NAMALWA (cell line): ENCODE data around the gene SH2D6.

Source experiments
- DNase-seq: peaks from one replicate; pipeline ENCODE4 v3.0.0-alpha.2; 2015; ENCODE audit warnings: low spot score

Gene SH2D6

DNA sequence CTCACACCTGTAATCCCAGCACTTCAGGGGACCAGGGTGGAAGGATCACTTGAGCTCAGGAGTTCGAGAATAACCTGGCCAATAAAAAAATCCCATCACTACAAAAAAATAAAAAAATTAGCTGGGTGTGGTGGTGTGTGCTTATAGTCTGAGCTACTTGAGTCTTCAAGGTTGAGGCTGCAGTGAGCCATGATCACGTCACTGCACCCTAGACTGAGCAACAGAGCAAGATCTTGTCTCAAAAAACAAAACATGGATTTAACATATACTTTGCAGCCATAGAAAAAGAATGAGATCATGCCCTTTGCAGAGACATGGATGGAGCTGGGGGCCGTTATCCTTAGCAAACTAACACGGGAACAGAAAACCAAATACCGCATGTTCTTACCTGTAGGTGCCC lies 22.2 kb downstream of the SH2D6 start:
- DNase-seq = no peak

DNA sequence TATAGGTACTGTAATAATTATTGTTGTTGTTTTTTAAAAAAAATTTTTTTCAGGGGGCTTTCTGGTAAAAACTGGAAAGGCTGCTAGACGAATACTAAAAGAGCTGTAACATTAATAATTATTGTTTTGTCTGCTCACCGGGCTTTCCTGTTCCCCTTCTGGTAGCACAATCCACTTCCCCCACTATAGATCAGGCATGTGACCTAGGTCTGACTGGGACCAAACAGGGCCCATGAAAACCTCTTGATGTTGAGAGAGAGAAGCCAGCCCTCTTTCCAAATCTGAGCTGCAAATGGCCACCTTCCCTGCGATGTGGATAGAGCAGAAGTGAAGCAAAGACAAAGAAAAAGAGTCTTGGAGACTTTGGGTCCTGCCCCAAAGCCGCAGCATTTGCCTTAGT lies 23.4 kb downstream of the SH2D6 start:
- DNase-seq = no peak

DNA sequence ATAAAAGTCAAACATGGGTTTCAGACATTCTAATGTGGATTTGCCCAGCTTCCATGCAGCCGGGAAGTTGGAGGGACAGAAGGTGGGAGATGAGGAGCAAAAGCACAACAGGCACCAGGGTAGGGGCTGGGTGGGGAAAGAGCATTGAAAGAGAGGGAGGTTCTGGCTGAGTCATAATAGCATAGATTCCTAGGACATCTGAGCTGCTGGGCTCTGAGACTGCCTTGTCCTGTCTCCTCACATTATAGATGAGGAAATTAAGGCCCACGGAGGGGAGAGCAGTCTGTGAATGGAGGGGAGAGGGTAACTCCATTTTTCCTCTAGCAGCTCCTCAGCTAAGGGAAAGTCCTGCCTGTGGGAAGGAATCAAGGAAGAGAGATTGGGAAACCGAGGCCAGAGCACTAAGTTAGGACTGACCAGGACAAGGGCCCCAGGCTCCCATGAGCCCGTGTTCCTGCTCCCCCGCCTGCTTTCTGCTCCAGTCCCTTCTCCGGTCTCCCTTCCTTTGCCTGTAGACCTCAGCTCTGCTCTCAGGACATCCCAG lies 26.2 kb downstream of the SH2D6 start:
- DNase-seq = no peak

DNA sequence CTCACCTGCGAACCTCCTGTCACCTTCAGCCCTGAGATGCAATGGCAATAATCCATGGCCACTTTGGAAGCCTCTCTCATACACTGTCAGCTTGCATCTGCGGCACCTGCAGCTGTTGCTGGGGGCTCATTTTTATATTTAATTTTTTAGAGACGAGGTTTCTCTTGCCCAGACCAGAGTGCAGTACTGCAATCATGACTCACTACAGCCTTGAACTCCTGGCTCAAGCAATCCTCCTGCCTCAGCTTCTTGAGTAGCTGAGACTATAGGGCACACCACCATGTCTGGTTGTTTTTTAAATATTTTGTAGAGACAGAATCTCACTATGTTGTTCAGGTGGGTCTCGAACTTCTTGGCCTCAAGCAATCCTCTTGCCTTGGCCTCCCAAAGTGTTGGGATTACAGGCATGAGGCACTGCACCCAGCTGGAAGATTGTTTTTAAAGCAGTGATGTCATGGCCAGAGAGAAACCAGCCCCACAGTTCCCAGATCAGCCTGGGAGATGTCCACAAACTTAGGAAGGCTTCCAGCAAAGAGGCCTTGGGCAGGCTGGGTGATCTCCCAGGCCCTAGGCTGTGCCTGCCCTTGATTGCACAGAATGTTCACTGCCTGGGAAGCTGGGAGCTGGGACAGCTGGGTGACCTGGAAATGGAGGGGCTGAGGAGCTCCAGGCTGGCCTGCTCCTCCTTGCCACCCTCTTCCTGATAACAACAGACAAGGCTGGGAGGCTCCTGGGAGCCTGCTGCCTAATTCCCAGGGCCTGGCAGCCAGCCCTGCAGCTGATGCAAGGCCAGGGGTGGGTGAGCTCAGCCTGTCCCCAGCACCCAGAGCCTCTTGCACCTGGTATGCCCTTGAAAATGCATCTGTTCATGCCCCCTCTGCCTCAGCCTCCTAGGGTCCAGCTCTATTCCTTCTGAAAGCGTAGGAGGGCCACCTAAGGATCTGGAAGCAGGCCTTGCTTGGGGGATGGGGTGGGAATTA lies 27.1 kb downstream of the SH2D6 start:
- no peak for DNase-seq

DNA sequence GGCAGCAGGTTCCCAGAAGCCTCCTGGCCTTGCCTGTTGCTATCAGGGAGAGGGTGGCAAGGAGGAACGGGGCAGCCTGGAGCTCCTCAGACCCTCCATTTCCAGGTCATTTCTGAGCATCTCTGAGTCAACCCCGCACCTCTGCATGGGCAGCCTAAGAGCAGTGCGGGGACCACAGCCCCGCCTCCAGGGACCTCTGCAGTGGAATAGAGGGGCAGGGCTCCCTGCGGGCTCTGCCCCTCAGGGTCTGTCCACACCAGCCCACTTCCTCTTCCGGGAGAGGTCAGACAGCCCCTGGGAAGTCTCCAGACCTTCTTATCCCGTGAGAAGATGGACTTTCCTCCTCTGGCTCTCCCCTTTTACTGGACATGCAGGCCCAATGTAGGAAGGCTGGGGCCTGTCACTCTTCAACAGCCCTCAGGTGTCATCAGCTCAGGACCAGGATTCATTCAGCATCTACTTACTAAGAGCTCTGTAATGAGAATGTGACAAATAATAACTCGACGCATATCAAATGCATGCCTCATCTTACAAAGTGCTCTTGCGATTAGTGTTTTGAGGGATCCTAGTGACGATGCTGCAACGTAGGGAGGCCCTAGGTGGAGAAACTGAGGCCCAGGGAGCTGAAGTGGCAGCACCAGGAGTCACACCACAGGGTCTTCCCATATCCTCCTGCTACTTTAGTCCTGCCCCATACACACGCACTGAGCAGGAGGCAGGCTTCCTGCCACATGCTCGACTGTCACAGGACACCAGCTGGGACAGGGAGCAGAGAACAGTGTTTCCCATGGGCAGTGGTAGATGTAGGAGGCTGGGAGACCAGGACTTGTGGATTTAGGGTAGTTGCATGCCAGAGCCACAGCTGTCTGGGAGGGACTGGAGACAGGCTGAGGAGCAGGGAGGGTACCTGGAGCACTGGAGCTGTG lies 28.0 kb downstream of the SH2D6 start:
- no peak for DNase-seq

DNA sequence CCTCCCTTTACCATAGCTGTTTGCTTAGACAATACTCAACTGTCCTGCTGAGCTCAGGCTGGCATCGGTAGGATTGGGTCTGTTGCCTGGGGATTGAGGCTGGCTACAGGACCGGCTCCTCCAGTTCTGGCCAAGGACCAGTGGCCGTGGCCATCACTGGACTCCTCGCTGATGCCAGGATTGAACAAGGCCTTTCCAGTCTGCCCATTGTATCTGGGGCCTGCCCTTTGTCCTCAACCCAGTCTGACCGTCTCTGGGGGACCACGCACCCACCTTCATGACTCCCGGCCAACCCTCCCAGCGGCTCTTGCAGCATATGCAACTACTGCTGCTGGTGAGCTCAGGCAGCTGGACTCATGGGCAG lies 28.7 kb downstream of the SH2D6 start:
- DNase-seq = no peak

DNA sequence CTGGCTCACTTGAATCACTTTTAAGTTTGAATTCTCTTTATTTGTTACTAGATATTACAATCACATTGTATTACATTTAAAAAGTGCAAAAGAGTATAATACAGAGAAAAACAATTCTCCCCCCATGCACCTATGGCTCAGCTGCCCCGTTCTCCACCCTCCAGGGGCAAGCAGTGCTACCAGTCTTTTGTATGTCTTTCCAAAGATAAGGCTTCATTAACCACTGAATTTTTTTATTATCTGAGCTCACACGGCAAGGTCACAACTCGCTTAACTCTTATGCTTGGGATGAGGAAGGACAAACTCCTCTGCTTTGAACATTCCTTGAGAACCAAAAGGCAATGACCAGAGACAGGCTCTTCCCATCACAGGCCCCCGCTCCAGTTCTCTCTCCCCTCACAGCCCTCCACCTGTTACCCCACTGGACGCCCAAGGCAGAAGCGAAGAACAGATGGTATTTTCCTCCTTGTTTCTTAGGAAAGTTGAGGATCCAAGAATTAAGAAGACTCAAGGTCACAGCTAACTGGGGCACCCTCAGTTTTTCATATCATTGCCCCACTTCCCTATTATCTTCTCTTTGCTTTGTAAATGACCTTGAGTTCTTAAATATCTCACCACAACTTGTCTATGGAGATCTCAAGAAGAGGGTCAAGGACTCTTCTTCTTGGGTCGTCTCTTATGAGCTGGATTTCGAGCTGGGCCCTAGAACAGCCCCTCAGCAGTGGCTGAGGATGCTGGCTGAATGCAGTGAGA lies 30.1 kb downstream of the SH2D6 start:
- DNase-seq = no peak

DNA sequence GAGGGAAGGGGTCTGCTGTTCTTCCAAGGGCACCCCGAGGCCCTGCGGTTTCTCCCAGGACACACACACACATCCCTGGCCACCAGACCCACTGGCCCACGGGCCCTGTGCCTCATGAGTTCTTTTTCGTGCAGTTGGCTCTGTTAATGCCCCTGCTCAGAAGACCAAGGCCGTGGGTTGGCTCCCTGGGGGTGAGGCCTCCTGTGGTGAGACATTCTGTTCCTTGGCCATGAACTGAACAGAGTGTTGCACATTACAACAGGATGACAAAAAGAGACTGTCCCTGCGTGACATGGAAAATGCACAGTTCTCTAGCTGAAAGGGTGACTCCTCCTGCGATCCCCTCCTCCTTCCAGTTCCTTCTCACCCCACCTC lies 30.7 kb downstream of the SH2D6 start:
- no peak for DNase-seq

DNA sequence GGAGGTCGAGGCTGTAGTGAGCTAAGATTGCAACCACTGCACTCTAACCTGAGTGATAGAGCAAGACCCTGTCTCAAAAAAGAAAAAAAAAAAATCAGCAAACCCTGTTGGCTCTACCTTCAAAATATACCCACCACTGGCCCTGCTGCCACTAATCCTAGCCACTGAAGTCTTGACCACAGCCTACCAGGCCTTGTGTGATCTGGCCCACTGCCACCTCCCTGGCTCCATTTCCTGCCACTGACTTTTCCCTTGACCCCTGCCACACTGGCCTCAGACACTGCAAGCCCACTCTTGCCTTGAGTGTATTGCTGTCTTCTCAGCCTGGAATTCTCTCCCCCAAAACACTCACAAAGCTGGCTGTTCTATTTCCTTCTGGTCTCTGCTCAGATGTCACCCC lies 33.7 kb downstream of the SH2D6 start:
- DNase-seq = no peak

DNA sequence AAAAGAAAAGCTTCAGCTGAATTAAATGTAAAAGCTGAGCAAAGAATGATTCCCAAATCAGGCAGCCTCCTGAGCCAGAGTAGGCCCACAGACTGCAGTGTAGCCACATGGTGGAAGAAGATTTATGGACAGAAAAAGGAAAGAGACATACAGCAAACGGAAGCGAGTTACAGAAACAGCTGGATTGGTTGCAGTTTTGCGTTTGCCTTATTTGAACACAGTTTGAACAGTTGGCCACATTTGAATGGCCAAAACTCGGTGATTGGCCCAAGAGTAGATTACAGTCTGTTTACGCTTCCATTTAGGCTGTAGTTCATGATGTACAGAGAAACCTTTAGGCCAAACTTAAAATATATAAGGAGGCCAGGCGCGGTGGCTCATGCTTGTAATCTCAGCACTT lies 35.1 kb downstream of the SH2D6 start:
- no peak for DNase-seq

DNA sequence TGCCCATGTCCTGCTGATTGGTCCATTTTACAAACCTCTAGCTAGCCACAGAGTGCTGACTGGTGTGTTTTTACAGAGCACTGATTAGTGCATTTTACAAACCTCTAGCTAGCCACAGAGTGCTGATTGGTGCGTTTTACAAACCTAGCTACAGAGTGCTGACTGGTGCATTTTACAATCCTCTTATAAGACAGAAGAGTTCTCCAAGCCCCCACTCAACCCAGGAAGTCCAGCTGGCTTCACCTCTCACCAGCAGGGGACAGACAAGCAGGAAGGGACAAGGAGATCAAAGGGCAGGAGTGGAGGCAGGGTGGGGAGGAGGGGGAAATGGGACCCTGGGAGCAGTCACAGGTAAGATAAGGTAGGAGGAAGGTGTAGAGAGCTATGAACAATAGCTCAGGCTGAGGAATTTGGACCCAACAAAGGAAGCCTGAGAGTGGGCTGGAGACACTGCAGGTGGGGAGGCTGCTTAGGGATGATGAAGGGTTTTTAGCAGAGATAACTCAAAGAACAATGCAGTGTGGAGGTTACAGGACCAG lies 37.1 kb downstream of the SH2D6 start:
- DNase-seq = no peak

DNA sequence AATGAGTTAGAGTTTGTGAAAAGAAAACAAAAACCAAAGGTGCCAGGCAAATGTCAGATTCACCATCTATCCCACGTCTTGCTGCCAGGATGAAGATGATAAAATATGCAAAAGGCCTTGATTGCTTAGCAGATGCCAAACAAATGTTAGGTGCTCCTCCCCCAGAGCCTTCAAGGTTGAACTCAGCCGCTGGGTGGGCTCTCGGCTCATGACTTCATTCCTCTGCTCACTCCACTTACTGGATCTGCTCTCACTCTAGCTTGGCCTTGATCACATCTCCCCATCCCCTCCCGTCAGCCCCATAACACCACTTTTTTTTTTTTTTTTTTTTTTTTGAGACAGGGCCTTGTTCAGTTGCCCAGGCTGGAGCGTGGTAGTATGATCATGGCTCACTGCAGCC lies 38.5 kb downstream of the SH2D6 start:
- DNase-seq = no peak

DNA sequence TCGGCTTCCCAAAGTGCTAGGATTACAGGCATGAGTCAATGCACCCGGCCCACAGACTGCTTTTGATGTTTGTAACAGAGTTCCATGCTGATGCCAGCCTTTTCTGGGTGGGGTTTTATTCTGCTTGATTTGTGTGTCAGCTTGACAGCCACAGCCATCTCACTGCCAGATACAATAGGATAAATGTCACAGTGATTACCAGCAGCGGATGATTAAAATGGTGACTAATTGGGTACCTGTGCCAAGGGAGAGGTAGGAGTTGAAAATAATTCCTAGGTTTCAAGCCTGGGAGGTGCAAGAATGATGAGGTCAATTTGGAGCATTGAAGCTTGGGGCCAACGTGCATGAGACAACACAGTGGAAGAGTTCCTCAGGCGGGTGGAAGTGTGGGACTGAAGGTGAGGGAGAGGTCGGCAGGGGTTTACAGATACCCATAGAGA lies 39.4 kb downstream of the SH2D6 start:
- DNase-seq = no peak

DNA sequence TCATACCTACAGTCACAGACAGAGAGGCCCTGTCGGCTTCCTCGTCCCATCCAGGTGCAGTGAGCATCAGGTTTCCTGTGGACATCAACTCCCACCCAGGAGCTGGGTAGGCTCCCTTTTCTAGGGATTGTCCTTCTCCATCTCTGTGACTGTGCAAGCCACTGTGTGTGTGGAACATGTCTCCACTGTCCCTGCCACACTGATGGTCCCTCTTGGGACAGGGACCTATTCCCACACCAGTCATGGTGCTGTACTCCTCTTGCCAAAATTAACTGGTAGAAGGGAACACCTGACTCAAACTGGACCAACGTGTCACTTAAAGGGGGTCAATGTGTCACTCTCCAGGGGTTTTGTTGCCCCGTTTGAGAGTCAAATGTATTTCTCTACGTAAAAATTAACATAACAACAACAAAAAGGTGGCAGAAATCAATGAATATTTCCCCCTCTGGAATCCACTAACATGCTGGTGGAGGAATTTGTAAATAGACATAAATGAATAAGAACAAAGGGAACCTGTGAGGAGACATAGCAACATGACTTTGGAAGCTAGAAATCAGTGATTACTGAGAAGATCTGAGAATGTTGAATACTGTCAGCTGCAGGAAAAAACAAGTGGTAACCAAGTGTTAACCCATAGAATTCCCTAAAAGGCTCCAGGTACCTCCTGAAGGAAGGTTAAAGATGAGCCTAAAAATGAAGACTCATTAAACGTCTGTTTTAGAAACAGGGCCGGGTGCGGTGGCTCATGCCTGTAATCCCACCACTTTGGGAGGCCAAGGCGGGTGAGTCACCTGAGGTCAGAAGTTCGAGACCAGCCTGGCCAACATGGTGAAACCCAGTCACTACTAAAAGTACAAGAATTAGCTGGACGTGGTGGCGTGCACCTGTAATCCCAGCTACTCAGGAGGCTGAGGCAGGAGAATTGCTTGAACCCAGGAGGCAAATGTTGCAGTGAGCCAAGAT lies 40.4 kb downstream of the SH2D6 start:
- no peak for DNase-seq

DNA sequence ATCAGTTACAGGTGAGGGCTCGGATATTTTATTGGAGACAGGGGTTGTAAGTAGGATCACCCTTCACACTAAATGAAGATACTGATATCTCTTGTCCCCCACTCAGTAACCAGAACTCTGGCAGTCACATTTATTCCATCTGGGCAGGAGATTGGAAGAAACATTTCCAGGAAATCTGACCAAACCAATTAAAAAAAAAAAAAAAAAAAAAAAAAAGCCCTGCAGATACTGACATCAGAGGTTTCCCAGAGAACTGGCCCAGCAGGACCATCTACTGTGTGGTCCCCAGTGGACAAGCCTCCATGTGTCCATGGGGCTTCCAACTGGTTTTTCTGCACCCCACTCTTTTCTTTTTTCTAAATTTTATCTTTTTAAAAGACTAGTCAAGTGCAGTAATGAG lies 41.3 kb downstream of the SH2D6 start:
- no peak for DNase-seq

DNA sequence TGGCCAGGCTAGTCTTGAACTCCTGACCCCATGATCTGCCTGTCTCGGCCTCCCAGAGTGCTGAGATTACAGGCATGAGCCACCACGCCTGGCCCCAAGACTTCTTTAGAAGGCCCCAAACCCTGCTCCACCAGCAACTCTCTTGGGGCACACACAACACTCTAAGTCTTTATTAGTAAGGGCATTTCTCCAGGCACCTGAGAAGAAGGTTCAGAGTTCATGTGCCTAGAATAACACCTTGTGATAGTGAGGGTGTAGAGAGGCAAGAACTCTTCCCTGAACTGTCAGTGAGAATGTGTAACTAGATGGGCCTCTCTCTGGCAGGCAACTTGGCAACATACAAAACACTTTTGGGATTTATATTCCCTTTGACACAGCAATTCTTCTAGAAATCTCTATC lies 43.8 kb downstream of the SH2D6 start:
- DNase-seq = no peak

DNA sequence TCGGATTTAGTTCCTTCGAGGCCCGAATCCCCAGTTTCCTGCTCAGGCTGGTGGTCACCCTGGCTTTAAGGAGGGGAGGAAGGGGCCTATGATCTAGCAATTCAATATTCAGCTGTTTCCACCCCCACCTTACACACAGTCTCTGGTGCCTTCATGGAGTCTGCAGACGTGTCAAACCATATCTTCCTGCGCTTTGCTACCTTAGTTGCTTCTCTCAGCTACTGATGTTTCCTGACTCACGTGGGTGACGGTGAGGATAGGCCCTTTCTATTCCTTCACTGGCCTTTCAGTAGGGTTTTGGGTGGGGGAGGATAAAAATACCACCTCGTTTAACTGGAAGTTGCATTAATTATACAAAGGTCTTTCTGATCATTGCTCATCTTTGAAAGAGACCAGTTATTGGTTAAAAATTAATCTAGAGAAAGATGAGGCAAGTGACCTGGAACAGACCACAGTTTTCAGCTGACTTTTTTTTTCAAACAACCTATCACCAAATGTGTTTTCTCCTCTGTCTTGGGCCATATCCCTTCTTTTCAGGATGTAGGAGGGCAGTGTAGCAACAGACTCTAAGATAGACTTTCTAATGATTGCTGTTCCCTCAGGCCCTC lies 49.7 kb downstream of the SH2D6 start:
- no peak for DNase-seq

DNA sequence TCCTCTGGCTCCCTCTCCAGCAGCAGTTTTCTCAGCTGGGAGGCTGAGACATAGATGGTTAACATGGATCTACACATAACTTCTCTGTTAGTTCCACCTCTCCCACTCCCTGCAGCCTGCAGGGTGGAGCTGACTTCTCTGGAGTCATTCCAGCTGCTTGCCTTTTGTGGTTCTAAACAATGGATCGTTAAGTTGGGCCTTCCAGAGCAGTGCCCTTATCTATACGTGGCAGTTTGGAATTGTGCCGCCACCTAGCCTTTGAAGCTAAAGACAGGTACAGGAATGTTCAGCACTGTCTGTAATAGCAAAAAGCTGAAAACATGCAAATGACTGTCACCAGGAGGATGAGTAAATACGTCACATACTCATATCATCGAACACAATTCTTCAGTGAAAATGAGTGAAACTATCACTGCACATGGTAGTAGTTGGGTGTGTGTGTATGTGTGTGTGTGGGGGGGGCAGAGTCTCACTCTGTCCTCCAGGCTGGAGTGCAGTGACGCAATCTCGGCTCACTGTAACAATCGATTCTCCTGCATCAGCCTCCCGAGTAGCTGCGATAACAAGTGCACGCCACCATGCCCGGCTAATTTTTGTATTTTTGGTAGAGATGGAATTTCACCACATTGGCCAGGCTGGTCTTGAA lies 50.3 kb downstream of the SH2D6 start:
- DNase-seq = no peak
